Activated CD8-positive, alpha-beta T cell treated with anti-CD3 and anti-CD28 coated beads for 36 hours (primary cell): ENCODE measurements around the gene OSM. TPM values are rescaled to one million over a fixed set of nuclear protein-coding genes. Genes with fewer than 3 reads are reported as not detected.

Experiments
- ATAC-seq: fragments of 200-7000 bp; cut with Tn5 transposase; one replicate; pipeline ENCODE4 v1.10.0; 2021; ENCODE audit warnings: mild to moderate bottlenecking, moderate library complexity
- CTCF ChIA-PET: fragments of 350-600 bp; sonication (Branson Sonifier 250); formaldehyde crosslinking; loops from one replicate; lab custom pipeline; 2021; ENCODE audit warnings: antibody characterized with exemption; lab: Charles Lee
- POLR2A ChIA-PET: fragments of 350-600 bp; sonication (Branson Sonifier 250); formaldehyde crosslinking; loops from one replicate; lab custom pipeline; 2021; ENCODE audit warnings: antibody characterized with exemption; lab: Charles Lee
- DNase-seq: peaks from one replicate; pipeline ENCODE4 v3.0.0-alpha.2; 2020
- H3K27ac Mint-ChIP-seq: one replicate; pipeline ENCODE4 v1.8.0; 2021; ENCODE audit warnings: mild to moderate bottlenecking, mixed read lengths
- H3K27me3 Mint-ChIP-seq: one replicate; pipeline ENCODE4 v1.8.0; 2021; ENCODE audit warnings: mixed read lengths
- H3K36me3 Mint-ChIP-seq: one replicate; pipeline ENCODE4 v1.8.0; 2021; ENCODE audit warnings: low read depth, mixed read lengths
- H3K4me1 Mint-ChIP-seq: one replicate; pipeline ENCODE4 v1.8.0; 2021; ENCODE audit warnings: low read depth, mixed read lengths
- H3K4me3 Mint-ChIP-seq: one replicate; pipeline ENCODE4 v1.8.0; 2021; ENCODE audit warnings: mild to moderate bottlenecking, moderate library complexity, mixed read lengths
- H3K9me3 Mint-ChIP-seq: one replicate; pipeline ENCODE4 v1.8.0; 2021; ENCODE audit warnings: mixed read lengths
- intact Hi-C: fragments of 100-400 bp; cut with micrococcal nuclease; formaldehyde crosslinking; loops from one replicate; pipeline ENCODE4 v1.10.0; 2022
- total RNA-seq, 2 experiments: library from RNA; stranded (reverse); gene quantifications; one replicate each; pipeline ENCODE4 v1.2.3, GENCODE V29; 2021
- TF ChIP-seq, protein P1 (sequence below): fragments of 200-600 bp; IDR thresholded peaks from one replicate; pipeline ENCODE4 v1.8.0; 2022; ENCODE audit warnings: antibody characterized with exemption, mild to moderate bottlenecking

OSM gene
- total RNA-seq, 2 experiments from 2014 or later, result 44.3 to 45.7 TPM

DNA sequence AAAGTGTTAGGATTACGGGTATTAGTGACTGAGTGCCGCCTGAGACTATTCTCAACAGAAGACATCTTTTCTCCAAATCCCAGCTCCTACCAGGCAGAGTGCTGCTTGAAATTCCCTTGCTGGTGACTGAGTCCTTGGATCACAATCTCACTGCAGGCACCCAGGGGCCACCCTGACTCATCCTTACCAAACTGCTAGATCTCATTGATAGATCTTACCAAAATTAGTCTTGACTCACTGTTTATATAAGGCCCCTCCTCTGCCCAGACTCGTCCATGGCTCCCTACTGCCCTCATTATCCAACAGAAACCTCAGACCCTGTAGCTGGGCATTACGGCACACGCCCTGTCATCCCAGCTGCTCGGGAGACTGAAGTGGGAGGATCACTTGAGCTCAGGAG is 45.4 kb upstream of the OSM start:
- POLR2A ChIA-PET, result interaction anchor here (0.9 to 8.7 kb wide), 2 partner anchors 13 to 23 kb away, joined by 3 to 68 read pairs; partner anchors contain the start of genes CASTOR1 and TBC1D10A
- TF ChIP-seq, protein P1, sequence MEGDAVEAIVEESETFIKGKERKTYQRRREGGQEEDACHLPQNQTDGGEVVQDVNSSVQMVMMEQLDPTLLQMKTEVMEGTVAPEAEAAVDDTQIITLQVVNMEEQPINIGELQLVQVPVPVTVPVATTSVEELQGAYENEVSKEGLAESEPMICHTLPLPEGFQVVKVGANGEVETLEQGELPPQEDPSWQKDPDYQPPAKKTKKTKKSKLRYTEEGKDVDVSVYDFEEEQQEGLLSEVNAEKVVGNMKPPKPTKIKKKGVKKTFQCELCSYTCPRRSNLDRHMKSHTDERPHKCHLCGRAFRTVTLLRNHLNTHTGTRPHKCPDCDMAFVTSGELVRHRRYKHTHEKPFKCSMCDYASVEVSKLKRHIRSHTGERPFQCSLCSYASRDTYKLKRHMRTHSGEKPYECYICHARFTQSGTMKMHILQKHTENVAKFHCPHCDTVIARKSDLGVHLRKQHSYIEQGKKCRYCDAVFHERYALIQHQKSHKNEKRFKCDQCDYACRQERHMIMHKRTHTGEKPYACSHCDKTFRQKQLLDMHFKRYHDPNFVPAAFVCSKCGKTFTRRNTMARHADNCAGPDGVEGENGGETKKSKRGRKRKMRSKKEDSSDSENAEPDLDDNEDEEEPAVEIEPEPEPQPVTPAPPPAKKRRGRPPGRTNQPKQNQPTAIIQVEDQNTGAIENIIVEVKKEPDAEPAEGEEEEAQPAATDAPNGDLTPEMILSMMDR, result no peak
- Mint-ChIP-seq H3K27me3 (no peaks in the 10 kb centered on the region), H3K36me3 (peaks cover 19% of the 10 kb centered on the region), H3K27ac (peak overlapping the region; percentile 85), H3K9me3 (no peaks in the 10 kb centered on the region), H3K4me3 (no peak overlapping the region), H3K4me1 (peaks cover 88% of the 10 kb centered on the region)
- intact Hi-C loops, result no loop called here
- peak; percentile 61 for DNase-seq
- CTCF ChIA-PET, result interaction anchor here (4.5 kb wide), 1 partner anchor 24 kb away, joined by 37 read pairs; the partner anchor contains the start of gene CASTOR1
- peak; percentile 45 for ATAC-seq

GRCh38 chr22:30310881-30311771 is 44.5 kb upstream of the OSM start:
- TF ChIP-seq, protein P1, result no peak
- H3K4me3 Mint-ChIP-seq, result no peak overlapping the region
- peaks cover 91% of the 10 kb centered on the region for H3K4me1 Mint-ChIP-seq
- DNase-seq (no peak), ATAC-seq (no peak)
- intact Hi-C loops, result loop anchor here (2.0 kb wide), 1 partner anchor 14 kb away; no protein-coding TSS in a partner anchor
- H3K9me3 Mint-ChIP-seq, result no peaks in the 10 kb centered on the region
- H3K36me3 Mint-ChIP-seq, result peaks cover 17% of the 10 kb centered on the region
- POLR2A ChIA-PET, result interaction anchor here (0.8 to 8.7 kb wide), 5 partner anchors 10 to 29 kb away, joined by 3 to 68 read pairs (median 3); partner anchors contain the start of genes CASTOR1 and TBC1D10A
- H3K27ac Mint-ChIP-seq, result peak overlapping the region; percentile 85
- no peaks in the 10 kb centered on the region for H3K27me3 Mint-ChIP-seq
- CTCF ChIA-PET, result interaction anchor here (1.2 to 9.5 kb wide), 4 partner anchors 10 to 23 kb away, joined by 3 to 81 read pairs (median 20); partner anchors contain the start of genes CASTOR1 and TBC1D10A

GRCh38 chr22:30309951-30310741 is 43.5 kb upstream of the OSM start:
- peak; percentile 43 for ATAC-seq

DNA sequence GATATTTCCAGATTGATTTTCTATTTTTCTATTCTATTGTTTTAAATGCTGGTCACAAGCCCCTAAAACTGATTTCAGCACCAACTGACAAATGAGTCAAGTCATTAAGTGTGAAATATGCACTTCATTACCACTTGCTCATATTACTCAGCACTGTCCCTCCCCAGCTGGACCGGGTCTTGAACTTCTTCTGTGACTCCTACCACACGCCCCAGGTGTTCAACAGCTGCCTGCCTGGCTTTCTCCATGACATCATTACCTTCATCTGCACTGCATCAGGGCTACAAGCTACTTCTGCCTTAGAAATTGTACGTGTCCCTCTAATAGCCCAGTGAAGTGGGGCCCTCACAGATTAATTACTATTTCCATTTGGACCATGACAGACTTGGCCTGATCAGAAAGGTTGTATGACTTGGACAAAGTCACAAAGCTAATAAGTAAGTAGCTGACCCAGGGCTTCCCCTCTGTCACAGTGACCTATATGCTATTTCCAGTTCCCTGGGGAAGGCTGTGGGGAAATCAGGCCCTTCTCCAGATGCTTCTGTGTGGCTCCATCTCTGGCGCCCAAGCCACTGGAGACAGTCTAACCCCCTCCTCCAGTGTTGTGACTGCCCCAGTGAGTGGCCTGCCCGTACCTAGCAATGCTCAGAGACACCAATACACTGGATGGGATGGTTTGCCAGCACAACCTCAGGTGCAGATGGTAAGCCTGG is 42.0 kb upstream of the OSM start:
- intact Hi-C loops, result no loop called here

More at GRCh38 chr22:30309951-30310741, 43.5 kb upstream of the OSM start:
- TF ChIP-seq, protein P1, result no peak
- intact Hi-C loops, result loop anchor here (2.0 kb wide), 1 partner anchor 15 kb away; no protein-coding TSS in a partner anchor
- peak; percentile 52 for DNase-seq
- Mint-ChIP-seq H3K27ac (peak overlapping the region; percentile 85), H3K4me3 (peak overlapping the region; percentile 4), H3K27me3 (no peaks in the 10 kb centered on the region), H3K9me3 (no peaks in the 10 kb centered on the region), H3K4me1 (peaks cover 91% of the 10 kb centered on the region), H3K36me3 (peaks cover 14% of the 10 kb centered on the region)
- CTCF ChIA-PET, result interaction anchor here (1.2 to 9.5 kb wide), 4 partner anchors 9 to 21 kb away, joined by 3 to 81 read pairs (median 4); partner anchors contain the start of genes CASTOR1 and TBC1D10A
- POLR2A ChIA-PET, result interaction anchor here (0.8 to 8.7 kb wide), 6 partner anchors 9 to 30 kb away, joined by 3 to 68 read pairs (median 3); partner anchors contain the start of genes CASTOR1 and TBC1D10A

More for the DNA sequence above, 42.0 kb upstream of the OSM start:
- CTCF ChIA-PET, result interaction anchor here (1.2 to 9.5 kb wide), 4 partner anchors 12 to 19 kb away, joined by 3 to 81 read pairs (median 4); partner anchors contain the start of gene CASTOR1
- Mint-ChIP-seq H3K36me3 (peaks cover 8% of the 10 kb centered on the region), H3K27ac (peak overlapping the region; percentile 85), H3K27me3 (no peaks in the 10 kb centered on the region), H3K9me3 (no peaks in the 10 kb centered on the region), H3K4me3 (no peak overlapping the region), H3K4me1 (peaks cover 91% of the 10 kb centered on the region)
- TF ChIP-seq, protein P1, result no peak
- POLR2A ChIA-PET, result interaction anchor here (1.1 to 8.7 kb wide), 4 partner anchors 15 to 17 kb away, joined by 3 to 68 read pairs (median 6); partner anchors contain the start of gene TBC1D10A
- ATAC-seq, result peak; percentile 15
- DNase-seq, result peak; percentile 79
